T-helper 2 cell treated with Interferon-gamma antibody and Interleukin-4, amounts not matched to agents 5 μg/mL and 100 μg/mL, for 36 hours (primary cell): ENCODE results near the gene C18orf63.

Source experiments
- DNase-seq: peaks from one replicate; pipeline ENCODE4 v3.0.0; 2021; ENCODE audit warnings: low spot score
- H3K27ac Mint-ChIP-seq: one replicate; pipeline ENCODE4 v1.8.0; 2021; ENCODE audit warnings: mild to moderate bottlenecking, mixed read lengths
- H3K27me3 Mint-ChIP-seq: one replicate; pipeline ENCODE4 v1.8.0; 2021; ENCODE audit warnings: low read depth, mixed read lengths
- H3K36me3 Mint-ChIP-seq: one replicate; pipeline ENCODE4 v1.8.0; 2021; ENCODE audit warnings: low read depth, mixed read lengths
- H3K4me1 Mint-ChIP-seq: one replicate; pipeline ENCODE4 v1.8.0; 2021; ENCODE audit warnings: low read depth, mixed read lengths
- H3K4me3 Mint-ChIP-seq: one replicate; pipeline ENCODE4 v1.8.0; 2022; ENCODE audit warnings: mild to moderate bottlenecking, moderate library complexity, mixed read lengths
- H3K9me3 Mint-ChIP-seq: one replicate; pipeline ENCODE4 v1.8.0; 2021; ENCODE audit warnings: mixed read lengths

C18orf63 gene

DNA sequence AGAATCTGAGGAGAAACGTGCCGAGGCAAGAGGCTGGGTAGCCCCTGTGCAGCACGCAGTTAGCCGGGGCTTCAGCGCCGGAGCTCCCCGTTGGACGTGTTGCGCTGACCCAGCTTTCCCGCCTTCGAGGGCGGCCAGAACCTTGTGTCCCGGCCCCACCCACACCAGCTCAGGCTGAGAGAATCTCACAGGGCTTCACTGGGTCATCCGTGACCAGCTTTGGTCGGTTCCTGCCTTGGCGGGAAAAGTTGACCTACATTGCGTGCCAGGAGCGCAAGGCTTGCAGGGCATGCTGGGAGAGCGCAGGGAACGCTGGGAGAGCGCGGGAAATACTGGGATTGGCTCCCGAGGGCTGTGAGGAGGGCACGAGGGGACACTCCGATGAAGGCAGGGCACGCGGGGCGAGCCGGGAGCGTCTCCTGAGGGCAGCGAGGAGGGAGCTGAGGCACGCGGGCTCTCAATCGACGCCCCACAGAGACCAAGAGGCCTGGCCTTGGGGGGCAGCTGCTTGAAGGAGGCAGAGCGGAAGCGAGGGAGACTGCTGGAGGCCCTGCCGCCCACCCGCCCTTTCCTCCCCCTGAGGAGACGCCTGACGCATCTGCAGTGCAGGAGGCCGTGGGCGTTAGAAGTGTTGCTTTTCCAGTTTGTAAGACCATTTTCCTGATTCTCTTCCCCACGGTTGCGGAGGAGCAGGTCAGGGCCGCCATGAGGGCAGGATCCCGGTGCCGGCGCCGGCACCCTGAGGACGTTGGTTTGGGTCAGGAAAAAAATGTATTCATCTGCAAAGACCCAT lies at the start of gene C18orf63:
TSS of gene C18orf63 (plus strand) at position 376 of the 793 bp plus-strand sequence. CDS start 2,027 bp downstream, outside the sequence.
- DNase-seq: no peak
- Mint-ChIP-seq H3K27me3 (peaks cover 21% of the 10 kb centered on the region), H3K36me3 (no peaks in the 10 kb centered on the region), H3K4me3 (no peak within 1 kb of the TSS), H3K4me1 (no peaks in the 10 kb centered on the region), H3K9me3 (no peaks in the 10 kb centered on the region), H3K27ac (peak within 1 kb of the TSS; percentile 7)

GRCh38 chr18:74266161-74266560 lies 49.5 kb upstream of the C18orf63 start:
- DNase-seq: no peak
- H3K27ac Mint-ChIP-seq: no peak overlapping the region
- H3K9me3 Mint-ChIP-seq: no peaks in the 10 kb centered on the region
- H3K27me3 Mint-ChIP-seq: no peaks in the 10 kb centered on the region
- no peak overlapping the region for H3K4me3 Mint-ChIP-seq
- no peaks in the 10 kb centered on the region for H3K36me3 Mint-ChIP-seq
- H3K4me1 Mint-ChIP-seq: peaks cover 3% of the 10 kb centered on the region

DNA sequence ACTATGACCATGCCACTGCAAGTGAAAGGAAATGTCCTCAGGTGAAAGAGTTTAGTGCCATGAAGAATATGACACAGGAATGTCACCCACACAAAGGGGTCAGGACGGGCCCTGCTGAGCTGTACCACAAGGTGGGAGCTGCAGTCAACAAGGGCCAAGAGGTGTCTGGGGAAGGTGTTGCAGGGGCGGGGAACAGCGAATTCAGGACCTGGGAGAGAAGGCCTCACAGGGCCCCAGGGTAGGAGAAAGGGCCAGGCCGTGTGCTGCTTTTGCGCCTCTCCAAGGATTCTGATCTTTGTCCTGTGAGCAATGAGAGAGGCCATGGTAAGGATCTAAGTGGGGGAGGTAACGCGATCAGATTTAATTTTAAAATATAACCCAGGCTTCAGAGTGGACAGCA lies 47.5 kb upstream of the C18orf63 start:
- H3K27me3 Mint-ChIP-seq: no peaks in the 10 kb centered on the region

DNA sequence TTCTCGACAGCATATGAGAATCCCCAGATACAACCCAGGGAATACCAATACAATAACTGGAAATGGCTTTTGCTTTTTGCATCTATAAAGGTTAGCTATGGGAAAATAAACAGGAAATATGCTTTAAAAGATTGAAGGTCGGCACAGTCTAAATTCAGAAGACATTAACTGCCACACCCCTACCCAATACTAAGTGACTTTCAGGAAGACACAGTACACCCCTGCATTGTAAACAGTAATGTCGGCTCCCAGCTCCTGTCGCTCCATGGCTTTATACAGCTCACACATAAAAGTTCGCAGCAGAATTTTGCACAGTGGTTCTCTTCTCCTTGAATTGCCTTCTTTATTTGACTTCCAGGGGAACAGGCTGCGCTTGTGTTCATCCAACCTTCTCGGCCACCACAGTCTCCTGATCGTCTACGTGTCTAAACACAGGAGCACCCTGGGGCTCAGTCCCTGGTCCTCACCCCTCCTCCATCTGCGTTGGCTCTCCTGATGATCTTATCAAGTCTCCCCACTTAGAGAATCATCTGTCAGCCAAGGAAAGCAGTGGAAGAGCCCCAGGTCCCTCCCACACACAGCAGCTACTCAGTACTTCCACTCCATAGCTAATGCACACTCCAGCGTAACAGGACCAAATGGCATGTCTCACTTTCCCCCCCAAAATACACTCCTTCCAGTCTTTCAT lies 46.6 kb upstream of the C18orf63 start:
- H3K36me3 Mint-ChIP-seq: no peaks in the 10 kb centered on the region
- H3K27ac Mint-ChIP-seq: no peak overlapping the region
- H3K27me3 Mint-ChIP-seq: no peaks in the 10 kb centered on the region
- H3K9me3 Mint-ChIP-seq: no peaks in the 10 kb centered on the region
- no peak for DNase-seq
- H3K4me3 Mint-ChIP-seq: no peak overlapping the region
- peaks cover 3% of the 10 kb centered on the region for H3K4me1 Mint-ChIP-seq

More for the DNA sequence above, 47.5 kb upstream of the C18orf63 start:
- Mint-ChIP-seq H3K36me3 (no peaks in the 10 kb centered on the region), H3K9me3 (no peaks in the 10 kb centered on the region), H3K27ac (no peak overlapping the region), H3K4me1 (peaks cover 3% of the 10 kb centered on the region), H3K4me3 (no peak overlapping the region)
- no peak for DNase-seq

DNA sequence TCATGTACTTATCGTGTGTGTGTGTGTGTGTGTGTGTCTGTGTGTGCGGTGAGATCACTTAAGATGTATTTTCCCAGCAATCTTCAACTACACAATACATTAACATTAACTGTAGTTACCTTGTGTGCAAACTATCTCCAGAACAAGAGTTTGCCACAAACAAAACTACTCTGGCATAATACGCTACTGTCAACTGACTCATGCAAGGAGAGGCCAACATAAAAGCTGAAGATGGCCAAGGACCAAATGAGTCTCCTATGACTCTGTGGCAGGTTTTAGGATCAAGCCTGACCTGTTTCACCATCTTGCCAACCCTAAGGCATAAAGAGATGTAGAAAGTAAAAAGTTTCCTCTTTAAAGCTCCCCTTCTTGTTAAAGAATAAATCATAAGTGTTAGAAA lies 44.0 kb upstream of the C18orf63 start:
- Mint-ChIP-seq H3K9me3 (no peaks in the 10 kb centered on the region), H3K4me3 (no peak overlapping the region), H3K4me1 (no peaks in the 10 kb centered on the region), H3K27ac (no peak overlapping the region), H3K27me3 (no peaks in the 10 kb centered on the region), H3K36me3 (no peaks in the 10 kb centered on the region)
- DNase-seq: no peak

GRCh38 chr18:74273394-74273793 lies 42.2 kb upstream of the C18orf63 start:
- H3K4me1 Mint-ChIP-seq: no peaks in the 10 kb centered on the region
- H3K9me3 Mint-ChIP-seq: no peaks in the 10 kb centered on the region
- H3K36me3 Mint-ChIP-seq: no peaks in the 10 kb centered on the region
- no peak for DNase-seq
- no peak overlapping the region for H3K4me3 Mint-ChIP-seq
- no peaks in the 10 kb centered on the region for H3K27me3 Mint-ChIP-seq
- no peak overlapping the region for H3K27ac Mint-ChIP-seq

DNA sequence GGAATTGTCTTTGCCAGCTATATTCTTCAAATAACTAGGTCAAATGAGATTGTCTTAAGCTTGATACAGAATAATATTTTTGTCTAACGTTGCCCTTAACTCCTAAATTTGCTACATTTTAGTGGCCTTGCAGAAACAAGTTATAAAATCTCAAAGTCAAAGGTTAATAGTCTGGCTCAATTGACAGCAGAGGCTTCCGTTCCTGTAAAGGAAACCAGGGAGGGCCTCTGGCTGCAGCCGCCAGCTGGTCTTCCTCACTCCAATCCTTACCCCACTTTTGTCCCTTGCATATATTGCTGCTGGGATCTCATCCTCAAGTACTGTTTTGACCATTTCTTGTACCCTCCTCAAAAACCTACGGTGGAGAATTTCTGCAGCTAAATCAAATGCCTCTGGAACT lies 40.9 kb upstream of the C18orf63 start:
- Mint-ChIP-seq H3K4me3 (no peak overlapping the region), H3K9me3 (no peaks in the 10 kb centered on the region), H3K27ac (no peak overlapping the region), H3K4me1 (no peaks in the 10 kb centered on the region), H3K27me3 (no peaks in the 10 kb centered on the region), H3K36me3 (no peaks in the 10 kb centered on the region)
- DNase-seq: no peak

DNA sequence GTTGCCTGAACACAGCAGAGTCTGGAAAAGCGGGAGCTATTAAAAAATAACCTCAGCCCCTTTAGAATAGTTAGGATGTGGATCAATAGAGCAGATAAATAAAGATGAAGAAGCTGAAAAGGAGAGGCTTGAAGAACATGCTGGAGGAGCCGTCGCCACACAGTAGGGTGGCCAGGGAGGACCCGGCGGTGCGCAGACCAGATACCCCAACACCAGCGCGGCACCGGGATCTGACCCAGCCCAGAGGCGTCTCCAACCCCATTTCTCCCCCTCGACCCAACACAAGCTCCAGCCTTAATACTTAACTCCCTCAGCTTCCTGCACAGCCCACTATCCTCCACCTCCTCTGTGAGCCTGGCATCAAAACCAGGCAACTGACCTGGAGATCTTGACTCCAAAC lies 39.9 kb upstream of the C18orf63 start:
- no peak for DNase-seq
- H3K4me3 Mint-ChIP-seq: no peak overlapping the region
- no peaks in the 10 kb centered on the region for H3K36me3 Mint-ChIP-seq
- H3K4me1 Mint-ChIP-seq: no peaks in the 10 kb centered on the region
- no peaks in the 10 kb centered on the region for H3K9me3 Mint-ChIP-seq
- H3K27ac Mint-ChIP-seq: no peak overlapping the region
- no peaks in the 10 kb centered on the region for H3K27me3 Mint-ChIP-seq

DNA sequence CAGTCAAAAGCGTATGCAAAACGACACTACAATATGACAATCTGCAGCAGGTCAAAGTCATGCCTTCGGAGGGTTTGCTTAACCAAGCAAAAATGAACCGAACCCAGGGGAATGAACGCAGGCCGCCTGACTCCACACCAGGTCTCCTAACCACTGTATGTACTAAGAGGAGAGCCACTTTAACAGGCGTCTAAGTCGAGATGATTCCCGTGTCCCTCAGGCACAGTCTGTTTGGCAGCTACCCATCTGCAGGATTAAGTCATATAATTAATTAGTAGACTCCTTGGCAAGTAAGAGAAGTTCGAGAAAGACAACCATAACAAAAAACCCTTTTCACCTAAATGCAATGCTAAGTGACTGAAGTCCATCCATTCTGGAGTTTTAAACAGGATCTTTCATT lies 39.0 kb upstream of the C18orf63 start:
- H3K36me3 Mint-ChIP-seq: no peaks in the 10 kb centered on the region
- H3K27me3 Mint-ChIP-seq: no peaks in the 10 kb centered on the region
- H3K9me3 Mint-ChIP-seq: no peaks in the 10 kb centered on the region
- DNase-seq: no peak
- H3K27ac Mint-ChIP-seq: no peak overlapping the region
- no peaks in the 10 kb centered on the region for H3K4me1 Mint-ChIP-seq
- H3K4me3 Mint-ChIP-seq: no peak overlapping the region

- Mint-ChIP-seq H3K4me1 (peaks cover 3% of the 10 kb centered on the region), H3K4me3 (no peak overlapping the region), H3K27me3 (no peaks in the 10 kb centered on the region), H3K36me3 (no peaks in the 10 kb centered on the region), H3K9me3 (no peaks in the 10 kb centered on the region), H3K27ac (no peak overlapping the region)
- DNase-seq: no peak
Measured at GRCh38 chr18:74277296-74277695, 38.3 kb upstream of the C18orf63 start.

GRCh38 chr18:74278058-74278457 lies 37.6 kb upstream of the C18orf63 start:
- no peak overlapping the region for H3K4me3 Mint-ChIP-seq
- H3K36me3 Mint-ChIP-seq: no peaks in the 10 kb centered on the region
- no peak overlapping the region for H3K27ac Mint-ChIP-seq
- DNase-seq: no peak
- H3K9me3 Mint-ChIP-seq: no peaks in the 10 kb centered on the region
- peaks cover 10% of the 10 kb centered on the region for H3K4me1 Mint-ChIP-seq
- no peaks in the 10 kb centered on the region for H3K27me3 Mint-ChIP-seq

GRCh38 chr18:74278983-74279382 lies 36.7 kb upstream of the C18orf63 start:
- peaks cover 12% of the 10 kb centered on the region for H3K4me1 Mint-ChIP-seq

DNA sequence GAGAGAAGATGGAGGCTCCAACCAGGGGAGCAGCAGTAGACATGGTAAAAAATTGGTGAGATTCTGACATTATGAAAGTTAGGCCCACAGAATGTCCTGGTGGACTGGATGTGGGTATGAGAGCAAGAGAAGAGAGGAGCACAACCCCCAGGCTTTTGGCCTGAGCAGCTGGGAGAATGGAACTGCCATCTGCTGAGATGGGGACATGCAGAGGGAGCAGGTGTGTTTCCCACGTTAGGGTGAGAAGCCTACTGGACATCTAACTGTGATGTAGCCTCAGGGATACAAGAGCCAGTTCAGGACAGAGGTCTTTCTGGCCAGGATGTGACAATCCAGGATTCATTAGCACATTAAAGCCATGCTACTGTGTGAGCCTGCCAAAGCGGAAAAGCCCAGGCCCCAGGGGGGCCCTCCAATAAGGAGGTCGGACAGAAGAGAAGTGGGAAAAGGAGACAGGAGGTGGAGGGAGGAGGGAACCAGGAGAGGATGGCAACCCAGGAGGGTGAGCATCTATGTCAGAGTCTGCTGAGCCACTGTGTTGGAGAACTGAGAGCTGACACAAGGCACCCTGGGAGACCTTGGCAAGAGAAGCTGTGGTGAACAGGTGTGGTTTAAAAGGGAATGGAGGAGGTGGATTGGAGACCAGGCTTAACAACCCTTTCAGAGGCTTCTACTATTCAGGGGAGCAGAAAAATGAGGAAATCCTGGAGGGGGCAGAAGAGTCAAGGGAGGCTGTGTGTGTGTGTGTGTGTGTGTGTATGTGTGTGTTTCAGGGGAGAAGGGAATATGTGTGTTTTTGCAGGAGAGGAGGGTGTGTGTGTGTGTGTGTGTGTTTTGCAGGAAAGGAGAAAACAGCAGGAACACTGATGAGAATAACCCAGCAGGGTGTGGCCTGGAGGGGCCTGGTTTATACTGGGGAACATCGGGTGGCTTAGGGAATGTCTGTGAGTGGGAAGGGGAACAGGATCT lies 34.3 kb upstream of the C18orf63 start:
- Mint-ChIP-seq H3K4me1 (peaks cover 12% of the 10 kb centered on the region), H3K27ac (peak overlapping the region; percentile 21), H3K36me3 (no peaks in the 10 kb centered on the region), H3K27me3 (no peaks in the 10 kb centered on the region), H3K4me3 (no peak overlapping the region), H3K9me3 (no peaks in the 10 kb centered on the region)
- DNase-seq: no peak

More at GRCh38 chr18:74278983-74279382, 36.7 kb upstream of the C18orf63 start:
- H3K4me3 Mint-ChIP-seq: no peak overlapping the region
- H3K9me3 Mint-ChIP-seq: no peaks in the 10 kb centered on the region
- H3K27ac Mint-ChIP-seq: no peak overlapping the region
- DNase-seq: no peak
- H3K27me3 Mint-ChIP-seq: no peaks in the 10 kb centered on the region
- no peaks in the 10 kb centered on the region for H3K36me3 Mint-ChIP-seq
